Omental fat pad (tissue), 4 donors: Measurements from ENCODE around the gene AHNAK2. TPM values are rescaled to one million over a fixed set of nuclear protein-coding genes. Genes with fewer than 3 reads are reported as not detected.

Experiments
- ATAC-seq: fragments of 150-250 bp; one replicate; pipeline ENCODE4 v1.9.1; 2016; ENCODE audit warnings: mild to moderate bottlenecking, moderate library complexity; ENCODE audit not compliant: low FRiP score
- DNase-seq: peaks from one replicate; pipeline ENCODE4 v3.0.0-alpha.2; 2019; ENCODE audit warnings: low spot score
- CTCF ChIP-seq, 3 donors: fragments of 450-650 bp; IDR thresholded peaks; one replicate each; pipeline ENCODE4 v1.5.1; 2016 to 2017; ENCODE audit warnings: antibody characterized with exemption in 3 of 3, mild to moderate bottlenecking in 3 of 3, moderate library complexity in 2 of 3
- total RNA-seq, 4 donors: library from RNA; depleted of rRNA; stranded (reverse); fragments of >200 nt; gene quantifications; one replicate each; pipeline ENCODE4 v1.1.0, GENCODE V29; 2016

The AHNAK2 gene
- total RNA-seq, 4 donors from 2014 or later, result 18.6 to 44.5 (median 34.2) TPM

- DNase-seq (no peak), ATAC-seq (no peak)
- no peak for TF ChIP-seq CTCF (IDR thresholded peaks at IDR 0.05)
These were observed 40.2 kb upstream of the AHNAK2 start for GRCh38 chr14:105018414-105018813.

GRCh38 chr14:105015905-105016304 lies 37.7 kb upstream of the AHNAK2 start:
- TF ChIP-seq CTCF (IDR thresholded peaks at IDR 0.05), result no peak
- DNase-seq (no peak), ATAC-seq (no peak)

- ATAC-seq, result no peak
- TF ChIP-seq CTCF (IDR thresholded peaks at IDR 0.05), result no peak
- DNase-seq, result no peak
These were observed 37.1 kb upstream of the AHNAK2 start for GRCh38 chr14:105015242-105015641.

- no peak for TF ChIP-seq CTCF (IDR thresholded peaks at IDR 0.05)
- ATAC-seq (no peak), DNase-seq (no peak)
These were observed 36.5 kb upstream of the AHNAK2 start for GRCh38 chr14:105014631-105015030.

GRCh38 chr14:105014032-105014431 lies 35.9 kb upstream of the AHNAK2 start:
- TF ChIP-seq CTCF (IDR thresholded peaks at IDR 0.05), result no peak
- ATAC-seq (peak; percentile 27), DNase-seq (no peak)

DNA sequence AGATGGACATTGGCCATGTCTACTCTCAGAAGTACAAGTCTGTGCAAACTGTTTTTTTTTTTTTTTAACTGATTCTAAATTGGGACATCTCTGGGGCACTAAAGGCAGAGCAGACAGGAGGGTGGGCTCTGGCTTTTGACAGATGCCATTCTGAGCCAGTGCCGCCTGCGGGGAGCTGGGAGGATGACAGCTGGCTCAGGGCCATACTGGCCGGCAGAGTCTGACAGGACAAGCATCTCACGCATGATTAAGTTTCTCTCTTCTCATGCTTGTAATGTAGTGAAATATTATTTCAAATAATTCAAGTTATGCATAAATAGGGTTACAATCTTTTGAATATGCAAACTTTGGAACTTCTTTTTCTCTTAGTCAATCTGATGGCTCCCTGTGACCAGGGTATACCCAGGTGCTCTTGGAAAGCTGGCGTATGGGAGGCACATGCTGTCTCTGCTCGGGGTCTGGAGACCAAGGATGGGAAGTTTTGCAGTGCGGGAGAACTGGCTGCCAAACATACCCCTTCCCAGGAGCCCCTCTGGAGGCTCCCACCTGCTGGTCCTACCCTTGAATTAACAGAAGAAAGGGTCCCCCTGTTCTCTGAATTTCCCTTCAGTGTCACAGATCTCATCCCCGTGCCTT lies 35.1 kb upstream of the AHNAK2 start:
- DNase-seq (no peak), ATAC-seq (no peak)
- no peak for TF ChIP-seq CTCF (IDR thresholded peaks at IDR 0.05)

DNA sequence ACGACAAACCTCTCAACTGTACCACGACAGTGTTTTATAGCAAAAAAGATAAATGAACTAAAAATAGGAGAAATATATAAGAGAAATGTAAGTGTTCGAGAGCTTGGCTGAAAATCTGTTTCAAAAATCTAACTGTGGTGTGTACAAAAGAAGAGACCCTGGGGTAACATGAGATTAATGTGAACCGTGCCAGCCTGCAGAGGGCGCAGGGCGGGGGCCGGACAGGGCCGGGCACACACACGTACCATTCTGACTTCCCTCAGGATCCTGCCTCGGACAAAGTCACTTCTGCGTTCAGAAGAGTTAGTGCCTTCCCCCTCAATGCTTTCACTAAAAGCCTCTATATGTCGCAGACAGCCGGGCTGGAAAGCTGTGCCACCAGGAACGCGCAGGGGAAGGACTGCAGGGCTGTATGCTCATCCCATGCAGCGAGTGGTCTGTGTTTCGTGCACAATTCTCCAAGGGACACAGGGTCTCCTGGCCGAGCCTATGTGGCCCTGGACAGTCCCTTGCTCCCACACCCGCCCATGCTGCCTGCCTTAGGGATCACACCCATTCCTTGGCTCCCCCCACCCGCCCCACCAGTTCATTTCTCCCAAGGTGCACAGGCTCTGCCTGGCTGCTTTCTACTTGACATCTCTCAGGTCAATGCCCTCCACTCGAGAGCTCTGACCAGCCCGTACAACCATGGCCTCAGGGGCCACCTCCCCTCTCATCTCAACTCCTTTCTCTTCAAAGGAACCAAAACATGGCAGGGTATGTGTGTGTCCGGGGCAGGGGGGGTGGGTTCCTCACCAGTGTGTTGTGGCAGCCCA lies 34.2 kb upstream of the AHNAK2 start:
- DNase-seq, result no peak
- ATAC-seq, result no peak
- TF ChIP-seq CTCF (IDR thresholded peaks at IDR 0.05), result no peak
